Left ventricle myocardium superior (tissue), 1 donor: ENCODE data around the gene LAMB3. TPM values are rescaled to one million over a fixed set of nuclear protein-coding genes. Genes with fewer than 3 reads are reported as not detected.

Experiments
- ATAC-seq: fragments of 200-7000 bp; cut with Tn5 transposase; one replicate; pipeline ENCODE4 v1.9.1; 2020; ENCODE audit warnings: mild to moderate bottlenecking, moderate library complexity
- DNase-seq: peaks from one replicate; pipeline ENCODE4 v3.0.0-alpha.2; 2020
- intact Hi-C: fragments of 100-400 bp; cut with micrococcal nuclease; formaldehyde crosslinking; loops from one replicate; pipeline ENCODE4 v1.11.0; 2022
- total RNA-seq: library from RNA; stranded (reverse); fragmentation: NEBNext Ultra II Directional; extraction: Animal tissue kit (Norgen Biotek cat#: 25700); gene quantifications from one replicate; pipeline ENCODE4 v1.2.1, GENCODE V29; 2021
- donor health status: DM: no; HTN: yes; CAD: no; lungs with severe emphysema.

The LAMB3 gene
- total RNA-seq, 1 donor from 2014 or later = 5.2 TPM

DNA sequence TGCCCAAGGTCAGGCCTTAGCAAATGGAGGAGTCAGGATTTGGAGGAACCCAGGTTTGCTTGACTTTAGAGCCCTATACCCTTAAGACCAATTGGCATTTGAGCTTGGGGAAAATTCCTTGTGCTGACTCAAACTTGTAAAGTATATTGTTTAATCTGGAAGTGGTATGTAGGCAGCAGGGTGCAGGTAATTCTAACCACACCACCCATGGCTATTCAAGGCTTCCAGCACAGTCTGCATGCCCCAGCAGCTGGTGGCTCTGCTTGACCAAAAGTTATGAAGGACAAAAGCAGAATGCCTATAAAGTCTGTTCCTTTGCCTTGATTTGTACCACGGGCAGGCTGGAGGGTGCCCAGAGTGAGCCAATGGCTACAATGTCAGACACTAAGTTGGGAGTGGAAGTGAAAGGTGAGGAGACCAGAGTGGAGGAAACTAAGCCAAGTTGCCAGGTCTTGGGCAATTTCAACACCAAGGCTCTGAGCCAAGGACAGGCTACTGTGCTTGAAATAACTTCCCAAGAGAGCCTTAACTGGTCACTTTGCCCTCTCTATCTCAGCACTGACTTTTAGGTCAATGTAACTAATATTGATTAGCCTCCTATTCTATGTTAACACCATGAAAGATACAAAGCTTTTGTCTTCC, 18.3 kb upstream of the LAMB3 start:
- DNase-seq (no peak), ATAC-seq (peak; percentile 2)

DNA sequence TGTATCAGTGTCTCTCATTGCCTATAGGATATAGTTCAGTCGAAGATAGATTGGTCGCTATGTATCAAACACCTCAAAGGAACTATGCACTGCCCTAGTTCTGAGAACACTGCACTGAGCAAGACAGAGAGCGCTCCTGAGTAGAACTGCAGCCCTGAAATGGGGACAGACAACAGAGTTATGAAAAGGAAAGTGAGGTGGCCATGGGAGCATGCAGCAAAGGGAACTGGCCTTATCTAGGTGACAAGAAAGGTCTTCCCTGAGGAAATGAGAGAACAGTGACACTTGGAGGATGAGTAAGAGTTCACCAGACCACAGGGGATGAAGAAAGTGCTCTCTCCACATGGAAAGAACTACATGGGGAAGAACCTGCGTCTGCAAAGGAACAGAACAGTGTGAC, 15.5 kb upstream of the LAMB3 start:
- no peak for ATAC-seq
- intact Hi-C loops = no loop called here
- no peak for DNase-seq

More for the DNA sequence above, 18.3 kb upstream of the LAMB3 start:
- intact Hi-C loops = no loop called here

DNA sequence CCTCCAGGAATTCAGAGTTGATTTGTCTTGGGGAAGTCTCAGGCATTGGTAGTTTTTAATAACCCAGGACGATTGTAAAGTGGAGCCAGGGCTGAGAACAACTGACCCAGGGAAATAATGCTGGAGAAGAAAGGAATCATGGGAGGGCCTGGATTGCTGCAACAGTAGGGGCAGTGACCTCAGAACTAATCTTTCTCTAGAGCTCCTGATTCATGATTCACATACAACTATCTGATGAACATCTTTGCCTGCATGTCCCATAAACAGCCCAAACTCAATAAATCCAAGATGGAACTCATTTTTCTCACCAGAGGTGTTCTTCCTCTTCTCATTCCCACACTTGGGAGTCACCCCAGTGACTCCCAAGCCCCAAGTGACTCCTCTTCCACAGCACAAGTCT, 14.9 kb upstream of the LAMB3 start:
- intact Hi-C loops = no loop called here
- ATAC-seq (no peak), DNase-seq (no peak)

DNA sequence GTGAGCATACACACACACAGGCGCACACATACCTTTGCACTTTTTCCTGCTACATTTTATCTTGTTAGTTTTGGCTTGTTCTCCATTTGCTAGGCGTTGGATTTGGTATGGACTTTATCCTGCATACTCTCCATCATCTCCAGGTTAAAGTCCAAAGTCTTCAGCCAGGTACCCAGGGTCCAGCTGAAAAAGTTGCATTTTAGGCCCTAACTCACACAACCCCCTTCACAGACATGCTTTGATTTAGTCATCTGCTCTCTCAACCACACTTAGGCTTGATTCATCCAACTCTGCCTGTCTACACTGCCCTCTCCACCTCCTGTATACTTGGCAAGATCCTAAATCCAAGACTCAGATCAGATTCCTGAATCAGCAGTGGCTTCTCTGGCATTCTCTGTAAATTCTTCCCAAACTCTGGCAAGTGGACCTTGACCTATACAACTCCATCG, 10.7 kb upstream of the LAMB3 start:
- no peak for ATAC-seq
- no peak for DNase-seq
- intact Hi-C loops = no loop called here

DNA sequence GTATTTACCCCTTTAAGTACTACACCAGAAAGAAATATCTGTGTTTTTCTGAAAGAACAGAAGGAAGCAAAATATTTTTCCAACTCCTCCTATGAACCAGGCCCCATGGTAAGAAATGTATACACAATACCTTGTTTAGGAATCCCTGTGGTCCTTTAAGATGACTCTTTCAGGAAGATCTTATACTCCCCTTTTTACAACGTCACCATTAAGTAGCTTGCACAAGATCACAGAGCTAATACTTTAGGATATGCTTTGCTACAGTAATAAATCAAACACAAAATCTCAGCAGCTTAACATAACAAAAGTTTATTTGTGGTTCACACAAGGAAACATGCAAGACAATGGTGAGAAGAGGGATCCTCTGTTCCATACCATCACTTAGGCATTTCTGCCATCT, 8.8 kb upstream of the LAMB3 start:
- no peak for DNase-seq
- ATAC-seq = no peak
- intact Hi-C loops = no loop called here

DNA sequence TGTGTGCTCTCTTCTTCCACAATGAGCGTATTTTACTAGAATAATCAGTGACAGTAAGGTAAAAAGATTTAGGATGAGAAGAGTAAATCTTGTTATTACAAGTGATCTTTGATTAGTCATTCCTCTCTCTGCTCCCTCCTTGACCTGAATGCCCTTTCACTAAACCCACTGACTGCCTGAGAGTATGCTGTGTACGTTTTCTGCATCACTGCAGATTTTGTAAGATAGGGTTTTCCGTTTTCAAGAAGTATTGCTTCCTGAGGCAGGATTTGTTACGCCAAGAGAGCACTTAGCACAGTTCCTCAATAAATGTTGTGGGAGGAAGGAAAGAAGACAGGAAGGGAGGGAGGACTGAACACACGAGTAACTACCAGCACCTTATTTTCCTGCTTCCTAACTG, 7.7 kb upstream of the LAMB3 start:
- no peak for DNase-seq
- peak; percentile 34 for ATAC-seq
- intact Hi-C loops = no loop called here

DNA sequence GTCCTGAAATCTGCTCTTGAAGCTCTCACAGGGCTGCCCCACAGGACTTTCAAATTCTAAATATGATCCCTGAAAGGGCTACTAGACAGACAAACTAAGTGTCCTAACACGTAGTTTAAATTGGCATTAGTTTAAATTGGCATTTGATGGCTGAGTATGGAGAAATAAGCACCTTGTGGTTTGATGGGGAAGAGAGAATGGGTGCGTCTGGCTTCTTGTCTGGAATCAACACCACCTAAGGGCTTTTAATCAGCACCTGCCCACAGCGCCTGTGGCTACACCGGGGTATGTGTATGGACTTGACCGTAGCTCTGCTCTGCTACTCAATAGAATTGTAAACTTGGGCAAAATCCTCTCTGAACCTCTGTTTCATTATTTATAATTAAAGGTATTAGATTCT, 5.7 kb upstream of the LAMB3 start:
- intact Hi-C loops = no loop called here
- DNase-seq (no peak), ATAC-seq (no peak)

DNA sequence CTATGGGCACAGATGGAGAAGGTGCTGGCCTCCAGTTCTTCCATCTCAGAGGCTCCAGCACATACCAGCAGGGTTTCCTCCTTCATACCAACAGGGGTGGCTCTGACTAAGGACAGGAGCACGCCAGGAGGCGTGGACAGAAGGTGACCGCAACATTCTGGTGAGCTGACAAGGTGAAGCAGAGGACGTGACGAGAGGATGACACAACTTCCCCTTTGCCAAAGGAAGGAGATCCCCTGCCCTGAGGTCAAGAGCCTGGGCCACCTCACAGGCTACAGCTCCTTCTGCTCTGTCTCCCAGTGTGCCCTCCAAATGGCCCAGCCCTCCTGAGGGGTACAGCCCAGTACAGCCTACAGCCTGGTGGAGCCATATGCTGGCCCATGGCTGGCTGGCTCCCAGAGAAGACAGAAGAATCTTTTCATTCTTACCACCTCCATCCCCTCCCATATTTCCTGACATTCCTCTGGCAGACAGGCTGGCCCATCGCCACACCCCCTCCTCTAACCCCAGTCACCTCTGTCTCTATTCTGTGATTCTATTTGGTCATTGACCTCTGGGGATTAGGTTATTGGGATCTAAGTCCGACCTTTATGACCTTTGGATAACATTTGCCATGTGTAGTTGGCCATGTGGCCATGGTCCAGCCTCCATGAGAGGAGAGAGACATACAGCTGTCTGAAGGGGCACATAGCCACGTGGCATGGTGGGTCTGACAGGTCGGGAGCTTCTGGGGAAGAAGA, 5.1 kb upstream of the LAMB3 start:
- DNase-seq (no peak), ATAC-seq (no peak)
- intact Hi-C loops = no loop called here

DNA sequence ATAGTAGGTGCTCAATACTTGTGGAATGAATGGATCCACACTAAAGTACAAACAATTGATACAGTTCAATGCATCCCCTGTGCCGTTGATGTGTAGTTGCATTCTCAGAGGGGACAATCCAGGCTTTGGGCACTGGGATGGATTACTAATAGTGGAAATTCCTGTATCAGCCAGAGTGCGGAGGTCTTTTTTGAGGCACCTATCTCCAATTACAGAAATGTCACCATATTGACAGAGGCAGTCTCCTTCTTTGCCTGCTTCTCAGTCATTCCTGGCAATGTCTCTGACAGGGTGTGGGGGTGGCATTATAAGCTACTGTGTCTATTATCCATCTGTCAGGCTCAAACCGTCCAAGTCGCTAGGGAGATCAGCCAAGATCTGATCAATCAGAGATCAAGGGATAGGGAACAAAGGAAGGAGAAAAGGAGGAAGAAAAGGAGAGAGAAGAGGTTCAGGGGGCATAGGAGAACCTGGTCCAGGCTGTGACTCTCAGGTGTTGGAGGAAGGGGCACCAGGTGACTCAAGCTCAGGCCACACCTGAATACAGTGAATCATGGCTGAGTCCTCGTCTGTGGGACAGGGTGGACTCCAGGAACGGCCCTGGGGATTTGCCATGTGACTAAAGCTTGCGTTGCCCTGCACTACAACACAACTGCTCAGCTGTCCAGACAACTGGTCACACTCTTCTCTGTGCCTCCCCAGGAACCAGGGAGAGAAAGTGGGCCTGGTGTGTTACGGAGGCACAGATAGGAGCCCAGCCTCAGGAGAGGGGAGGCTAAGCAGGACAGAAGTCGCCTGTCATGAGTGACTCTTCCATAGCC, 3.4 kb upstream of the LAMB3 start:
- no peak for DNase-seq
- intact Hi-C loops = no loop called here
- ATAC-seq = no peak

DNA sequence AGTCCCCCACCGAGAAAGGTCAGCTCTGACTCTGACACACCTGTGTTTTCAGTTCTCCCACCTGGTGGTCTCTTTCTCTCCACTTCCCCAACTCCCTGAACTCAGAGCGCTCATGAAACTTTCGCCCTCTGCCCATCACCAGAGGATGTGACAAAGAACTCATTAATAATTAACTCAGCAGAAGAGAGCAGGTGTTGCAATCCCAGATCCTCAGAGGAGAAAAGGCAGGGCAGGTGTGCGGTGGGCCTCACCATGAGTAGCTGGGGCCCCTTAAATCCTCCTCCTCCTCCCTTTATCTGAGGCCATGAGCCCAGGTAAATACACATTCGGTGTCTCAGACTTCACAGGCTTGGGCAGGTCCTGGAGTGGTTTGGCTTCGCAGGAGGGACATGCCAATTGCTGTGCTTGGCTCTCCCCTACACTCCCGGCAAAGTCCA, 1.7 kb upstream of the LAMB3 start:
- intact Hi-C loops = no loop called here
- no peak for ATAC-seq
- DNase-seq = no peak

DNA sequence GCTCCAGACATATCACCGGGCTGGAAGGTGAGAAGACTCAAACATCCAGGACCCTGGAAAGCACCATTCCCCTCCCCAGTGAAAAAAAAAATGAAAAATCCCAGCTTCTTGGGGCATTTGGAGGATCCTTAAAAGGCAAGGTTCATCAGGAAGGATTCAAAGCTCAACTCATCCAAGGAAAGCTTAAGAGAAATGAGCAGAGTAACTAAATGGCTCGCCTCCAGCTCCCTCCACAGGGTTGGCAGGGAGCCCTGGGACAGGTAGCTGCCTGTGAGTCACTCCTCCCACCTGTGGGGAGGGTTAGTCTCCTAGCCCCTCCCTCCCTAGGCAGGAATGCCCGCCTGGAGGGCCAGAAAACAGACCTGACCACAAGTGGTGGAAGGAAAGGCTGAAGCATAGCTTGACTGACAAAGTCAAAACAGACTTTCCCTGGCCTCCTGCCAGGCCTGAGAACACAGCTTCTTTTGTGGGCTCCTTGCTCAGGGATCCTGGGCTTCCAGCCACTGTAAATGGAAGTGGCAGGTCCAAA, 712 bp upstream of the LAMB3 start:
- intact Hi-C loops = no loop called here
- DNase-seq (peak; percentile 84), ATAC-seq (peak; percentile 61)

DNA sequence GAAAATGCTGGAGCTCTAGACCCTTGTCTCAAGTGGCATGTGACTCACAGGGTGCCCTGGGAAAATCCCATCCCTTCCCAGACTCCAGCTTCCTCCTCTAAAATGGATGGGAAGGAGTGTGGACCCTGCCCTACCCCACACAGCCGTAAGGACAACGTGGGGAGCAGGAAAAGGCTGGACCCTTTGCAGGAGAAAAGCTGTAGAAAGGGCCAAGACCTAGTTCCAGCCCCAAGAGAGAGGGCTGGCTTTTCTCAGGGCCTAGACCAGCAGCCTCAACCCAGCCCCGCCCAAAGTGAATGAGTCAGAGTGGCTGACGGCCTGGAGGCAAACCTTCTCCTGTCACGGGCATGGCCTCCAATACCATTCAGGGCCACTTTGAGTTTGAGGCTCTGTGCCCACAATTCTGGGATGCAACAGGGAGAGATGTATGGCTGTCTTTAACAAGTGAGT, 1.1 kb downstream of the LAMB3 start:
- intact Hi-C loops = no loop called here
- ATAC-seq = peak; percentile 63
- peak; percentile 63 for DNase-seq

DNA sequence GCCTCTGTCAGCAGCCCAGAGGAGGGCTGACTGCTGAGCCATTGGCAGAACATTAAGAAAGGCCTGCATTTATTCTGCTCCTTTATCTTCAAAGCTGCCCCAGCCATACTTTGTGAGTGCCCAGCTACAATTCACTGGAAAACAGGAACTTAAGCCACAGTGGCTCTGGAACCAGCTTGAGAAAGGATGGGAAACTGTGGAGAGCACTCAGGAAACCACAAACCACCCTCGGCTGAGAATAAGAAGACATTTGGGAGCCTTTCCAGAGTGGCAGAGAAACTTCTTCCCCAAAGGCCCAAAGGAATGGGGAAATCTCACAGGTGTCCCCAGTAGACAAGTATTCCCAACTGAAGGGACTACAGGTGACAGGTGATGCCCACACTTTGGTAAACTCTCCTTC, 1.8 kb downstream of the LAMB3 start:
- DNase-seq (no peak), ATAC-seq (no peak)
- intact Hi-C loops = no loop called here

DNA sequence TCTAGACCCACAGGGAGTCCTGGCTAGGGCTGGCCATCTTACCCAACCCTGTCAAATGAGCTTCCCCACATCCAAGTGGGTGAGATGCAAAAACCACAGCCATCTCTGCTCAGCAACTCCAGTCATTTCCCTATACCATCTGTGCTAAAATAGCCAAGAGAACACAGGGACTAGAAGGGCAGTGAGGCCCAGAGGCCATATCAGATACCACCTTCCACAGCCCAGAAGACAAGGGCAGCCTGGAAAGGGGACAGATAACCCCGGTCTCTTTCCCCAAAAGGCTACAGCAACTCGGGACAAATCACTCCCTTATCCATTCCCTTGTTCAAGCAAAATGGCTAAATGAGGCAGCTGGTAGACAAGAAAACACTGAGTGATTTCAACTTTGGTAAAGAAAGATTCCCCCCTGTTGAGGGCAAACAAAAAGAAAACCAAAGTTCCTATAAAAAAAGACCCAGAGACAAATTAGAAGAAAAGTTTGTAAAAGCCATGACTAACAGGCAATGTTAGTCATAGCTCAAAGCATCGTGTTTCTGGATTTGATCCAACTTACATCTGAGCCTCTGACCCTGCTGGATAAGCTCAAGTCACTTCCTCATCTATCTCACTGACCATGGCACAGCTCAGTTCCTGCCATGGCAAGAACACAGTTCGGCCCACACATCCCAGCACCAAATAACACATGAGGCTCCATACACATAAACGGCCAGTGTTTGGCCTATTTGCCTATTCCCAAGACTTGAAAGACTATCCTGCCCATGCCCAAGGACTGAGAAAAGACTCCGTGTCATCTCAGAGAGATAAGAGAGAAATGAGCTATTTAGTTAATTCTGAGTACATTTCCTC, 3.1 kb downstream of the LAMB3 start:
- ATAC-seq (peak; percentile 24), DNase-seq (no peak)
- intact Hi-C loops = no loop called here

DNA sequence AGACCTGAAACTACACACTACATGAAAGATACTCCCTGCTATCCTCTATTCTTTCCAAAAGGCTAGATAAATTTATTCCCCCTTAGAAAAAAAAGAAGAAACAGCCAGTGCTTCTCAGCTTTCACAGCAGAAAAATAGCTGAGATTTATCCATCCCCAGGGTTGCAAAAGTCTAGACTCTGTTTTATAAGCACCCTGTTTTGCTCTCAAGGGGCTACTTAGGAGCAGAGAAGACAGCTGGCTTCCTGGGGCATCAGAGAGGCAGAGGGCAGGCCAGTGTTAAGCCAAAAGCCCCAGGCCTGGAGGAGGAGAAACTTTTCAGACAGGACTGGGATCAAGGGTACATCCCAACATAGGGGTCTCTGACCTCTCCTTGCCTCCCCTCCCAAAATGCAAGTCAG, 3.9 kb downstream of the LAMB3 start:
- DNase-seq = no peak
- no peak for ATAC-seq
- intact Hi-C loops = no loop called here

DNA sequence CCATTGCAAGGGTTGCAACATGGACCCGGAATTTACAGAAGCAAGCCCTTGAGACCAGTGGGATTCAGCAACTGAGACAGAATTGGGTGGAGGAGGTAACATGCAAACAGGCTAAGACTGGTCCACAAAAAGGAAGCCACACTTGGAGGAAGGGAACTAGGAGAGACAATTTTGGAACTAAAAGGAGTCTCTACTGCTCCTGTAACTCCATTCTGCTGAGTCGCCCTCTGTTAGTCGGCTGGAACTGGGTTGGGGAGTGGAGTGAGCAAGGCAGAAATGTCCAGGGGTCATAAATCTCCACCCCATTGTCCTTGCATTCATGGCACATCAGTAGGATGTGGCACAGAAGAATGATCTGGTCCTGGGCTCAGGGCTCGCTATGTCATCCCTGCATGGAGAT, 5.1 kb downstream of the LAMB3 start:
- intact Hi-C loops = no loop called here
- no peak for ATAC-seq

DNA sequence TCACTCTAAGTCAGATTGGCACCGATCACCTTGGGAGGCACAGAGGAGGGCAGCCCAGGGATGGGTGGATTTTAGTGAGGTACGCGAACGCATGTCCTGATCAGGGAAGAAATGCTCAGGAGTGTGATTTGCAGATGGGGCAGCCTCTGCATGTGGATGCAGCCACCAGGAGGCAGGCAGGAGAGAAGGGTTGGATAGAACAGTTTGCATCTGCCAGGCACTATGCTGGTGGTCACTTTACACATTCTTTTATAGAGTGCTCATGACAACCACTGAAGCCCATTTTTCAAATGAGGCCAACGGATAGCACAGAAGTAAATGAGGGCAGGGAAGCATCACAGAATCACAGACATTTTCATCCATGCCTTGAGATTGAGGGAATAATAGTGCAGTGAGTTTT, 5.7 kb downstream of the LAMB3 start:
- intact Hi-C loops = no loop called here
- no peak for ATAC-seq

More for the DNA sequence above, 5.1 kb downstream of the LAMB3 start:
- no peak for DNase-seq

DNA sequence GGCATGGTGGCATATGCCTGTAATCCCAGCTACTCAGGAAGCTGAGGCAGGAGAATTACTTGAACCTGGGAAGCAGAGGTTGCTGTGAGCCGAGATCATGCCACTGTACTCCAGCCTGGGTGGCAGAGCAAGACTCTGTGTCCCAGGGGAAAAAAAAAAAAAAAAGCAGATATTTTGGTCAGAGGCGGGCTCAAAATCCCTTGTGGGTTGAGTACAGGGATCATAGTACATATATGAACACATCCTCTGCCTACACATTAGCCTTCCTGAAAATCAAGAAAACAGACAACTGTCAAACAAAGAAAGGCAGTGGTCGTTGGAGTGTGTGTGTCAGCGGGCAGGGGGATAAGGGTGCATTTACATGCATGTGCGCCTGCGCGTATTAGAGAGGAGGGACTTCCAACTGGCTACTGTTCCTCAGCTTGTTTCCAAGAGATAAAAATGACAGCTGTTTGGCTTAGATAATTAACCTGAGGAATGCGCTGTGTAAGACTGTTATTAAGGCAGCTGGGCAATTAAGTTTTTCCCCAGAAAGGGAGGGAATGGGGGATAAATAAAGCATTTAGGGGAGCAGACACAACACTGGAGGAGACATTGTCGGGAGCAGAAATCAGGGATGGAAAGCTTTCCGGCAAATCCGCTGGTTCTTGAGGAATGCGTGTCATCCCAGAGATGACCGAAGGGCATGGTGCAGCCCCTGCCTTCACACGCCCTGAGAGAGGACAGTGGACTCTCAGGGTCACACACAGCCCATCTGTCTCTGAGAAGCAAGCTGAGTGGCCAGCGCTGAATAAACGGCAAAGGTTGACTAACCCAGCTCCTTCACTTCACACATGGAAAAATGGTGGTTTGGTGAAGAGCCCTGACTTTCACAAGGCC, 6.4 kb downstream of the LAMB3 start:
- DNase-seq (peak; percentile 64), ATAC-seq (peak; percentile 15)

More for the DNA sequence above, 5.7 kb downstream of the LAMB3 start:
- DNase-seq = no peak

More for the DNA sequence above, 6.4 kb downstream of the LAMB3 start:
- intact Hi-C loops = no loop called here
